GM10847 (cell line): Measurements from ENCODE around the gene CDK18.

ENCODE experiments used
- POLR2A ChIP-seq: IDR thresholded peaks from 2 replicates; pipeline ENCODE4 v1.6.1; 2011; ENCODE audit not compliant: insufficient read length; ENCODE audit errors: extremely low read depth

CDK18 gene

DNA sequence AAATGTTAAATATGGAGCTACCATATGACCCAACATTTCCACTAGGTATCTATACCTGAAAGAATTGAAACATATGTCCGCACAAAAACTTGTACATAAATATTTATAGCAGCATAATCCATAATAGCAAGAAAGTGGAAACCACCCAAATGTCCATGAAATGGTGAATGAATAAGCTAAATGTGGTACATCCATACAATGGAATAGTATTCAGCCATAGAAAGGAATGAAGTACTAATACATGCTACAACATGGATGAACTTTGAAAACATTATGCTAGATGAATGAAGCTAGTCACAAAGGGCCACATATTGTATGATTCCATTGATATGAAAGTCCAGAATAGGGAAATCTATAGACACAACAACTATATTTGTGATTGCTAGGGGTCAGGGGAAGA is 28.6 kb upstream of the CDK18 start:
- no peak for TF ChIP-seq POLR2A

DNA sequence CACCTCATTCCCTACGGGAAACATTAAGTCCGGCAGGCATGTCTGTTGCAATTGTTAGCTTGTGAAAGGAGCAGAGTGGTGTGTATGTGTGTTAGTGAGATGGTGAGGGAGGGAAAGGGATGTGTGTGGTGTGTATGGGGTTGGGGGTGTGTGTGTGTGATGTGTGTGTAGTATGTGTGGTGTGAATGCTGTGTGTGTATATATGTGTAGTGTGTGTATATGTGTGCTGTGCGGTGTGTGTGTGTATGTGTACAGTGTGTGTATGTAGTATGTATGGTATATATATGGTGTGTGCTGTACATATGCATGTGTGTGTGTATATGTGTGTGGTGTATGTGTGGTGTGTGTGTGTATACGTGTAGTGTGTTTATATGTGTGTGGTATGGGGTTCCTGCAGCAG is 27.8 kb upstream of the CDK18 start:
- no peak for TF ChIP-seq POLR2A

GRCh38 chr1:205477121-205477758 is 27.2 kb upstream of the CDK18 start:
- no peak for TF ChIP-seq POLR2A

GRCh38 chr1:205477759-205478247 is 26.7 kb upstream of the CDK18 start:
- TF ChIP-seq POLR2A = no peak

DNA sequence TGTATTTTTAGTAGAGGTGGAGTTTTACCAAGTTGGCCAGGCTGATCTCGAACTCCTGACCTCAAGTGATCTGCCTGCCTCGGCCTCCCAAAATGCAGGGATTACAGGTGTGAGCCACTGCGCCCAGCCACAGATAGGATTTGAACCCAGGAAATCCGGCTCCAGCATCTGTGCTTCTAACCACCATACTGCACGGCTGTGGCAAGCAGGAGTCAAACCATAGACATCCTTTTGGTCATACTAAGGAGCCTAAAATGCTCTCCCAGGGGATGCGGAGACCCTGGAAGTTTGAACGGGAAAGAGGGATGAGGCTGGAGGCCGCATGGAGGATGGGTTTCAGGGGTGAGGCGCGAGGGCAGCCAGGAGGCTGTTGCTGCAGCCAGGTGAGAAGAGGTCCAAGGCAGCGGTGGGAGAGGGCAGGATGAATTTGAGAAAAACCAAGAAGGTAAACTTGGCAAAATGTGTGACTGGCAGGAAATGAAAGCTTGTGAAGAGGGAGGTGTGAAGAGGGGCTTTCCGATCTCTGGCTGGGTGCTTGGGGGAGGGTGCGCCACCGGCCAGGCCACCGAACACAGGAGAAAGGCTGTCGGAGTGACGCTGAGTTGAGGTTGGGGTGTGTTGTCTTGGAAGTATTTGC is 24.0 kb upstream of the CDK18 start:
- no peak for TF ChIP-seq POLR2A

DNA sequence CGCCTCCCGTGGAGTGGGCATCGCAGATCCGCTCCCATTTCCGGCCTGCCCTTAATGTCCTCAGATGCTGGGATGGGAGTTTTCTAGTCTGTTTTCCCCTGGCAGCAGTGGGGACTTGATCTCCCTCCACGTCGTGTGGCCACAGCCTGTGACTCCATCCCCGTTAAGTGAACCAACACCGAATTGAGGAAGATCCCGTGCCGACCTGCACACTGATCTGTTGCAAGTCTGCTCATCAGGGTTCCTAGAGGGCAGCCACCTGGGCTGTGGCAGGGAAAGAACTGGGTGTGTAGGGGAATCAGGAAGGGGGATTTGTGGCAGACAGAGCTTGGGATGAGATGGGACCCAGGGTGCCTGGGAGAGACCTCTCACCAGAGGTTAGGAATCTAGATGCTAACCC is 23.3 kb upstream of the CDK18 start:
- no peak for TF ChIP-seq POLR2A

DNA sequence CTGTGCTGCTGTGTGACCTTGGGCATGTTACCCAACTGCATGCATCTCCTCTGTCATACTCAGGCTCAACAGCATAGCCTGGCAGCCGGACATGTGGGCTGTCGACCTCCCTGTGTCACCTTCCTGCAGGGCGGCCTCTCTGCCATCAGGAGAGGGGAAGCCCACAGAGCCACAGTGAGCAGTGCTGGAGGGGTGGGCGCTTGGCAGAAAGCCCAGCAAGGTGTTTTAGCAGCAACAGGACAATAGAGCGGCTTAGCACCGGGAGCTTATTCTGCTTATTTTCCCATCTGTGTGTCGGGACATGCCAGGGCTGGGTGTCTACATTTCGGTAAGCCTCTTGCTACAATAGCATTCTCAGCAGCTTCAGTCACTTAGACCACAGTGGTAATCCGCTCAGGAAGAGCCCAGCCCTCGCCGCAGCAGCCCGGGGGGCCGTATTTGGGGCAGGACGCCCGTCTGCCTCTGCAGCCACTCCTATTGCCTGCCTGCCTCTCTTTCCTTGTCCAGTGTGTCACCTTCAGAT is 22.8 kb upstream of the CDK18 start:
- no peak for TF ChIP-seq POLR2A

DNA sequence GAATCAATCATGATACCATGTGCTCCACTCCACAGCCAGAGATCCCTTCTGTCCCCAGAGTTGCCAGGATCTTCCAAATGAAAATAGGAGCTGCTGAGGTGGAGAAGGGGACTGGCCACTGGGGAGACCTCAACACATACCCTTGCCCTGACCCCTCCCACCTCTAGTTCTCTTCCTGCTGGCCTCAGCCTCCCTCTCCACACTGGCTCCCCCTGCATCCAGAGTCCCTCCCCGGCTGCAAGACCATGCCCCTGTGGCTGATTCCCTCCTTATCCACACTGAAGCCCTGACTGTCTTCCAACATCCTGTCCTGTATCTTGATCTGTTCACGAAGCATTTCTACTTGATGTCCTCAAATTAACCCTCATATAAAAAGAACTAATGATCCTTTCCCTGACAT is 21.1 kb upstream of the CDK18 start:
- TF ChIP-seq POLR2A = no peak

- TF ChIP-seq POLR2A = no peak
Measured at GRCh38 chr1:205484985-205485967, 19.2 kb upstream of the CDK18 start.

DNA sequence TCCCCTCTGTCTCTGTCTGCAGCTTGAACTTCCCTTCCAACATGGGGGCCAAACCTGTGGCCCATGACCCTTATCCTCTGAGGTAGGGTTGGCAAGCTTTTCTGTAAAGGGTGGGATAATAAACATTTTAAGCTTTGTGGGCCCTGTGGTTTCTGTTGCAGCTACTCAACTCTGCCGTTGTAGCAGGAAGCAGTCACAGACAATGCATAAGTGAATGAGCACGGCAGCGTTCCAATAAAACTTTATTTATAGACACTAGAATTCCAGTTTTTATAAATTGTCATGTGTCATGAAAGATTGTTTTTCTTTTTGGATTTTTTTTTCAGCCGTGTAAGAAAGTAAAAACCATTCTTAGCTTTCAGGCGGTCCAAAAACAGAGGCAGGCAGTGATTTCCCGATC is 18.2 kb upstream of the CDK18 start:
- no peak for TF ChIP-seq POLR2A

DNA sequence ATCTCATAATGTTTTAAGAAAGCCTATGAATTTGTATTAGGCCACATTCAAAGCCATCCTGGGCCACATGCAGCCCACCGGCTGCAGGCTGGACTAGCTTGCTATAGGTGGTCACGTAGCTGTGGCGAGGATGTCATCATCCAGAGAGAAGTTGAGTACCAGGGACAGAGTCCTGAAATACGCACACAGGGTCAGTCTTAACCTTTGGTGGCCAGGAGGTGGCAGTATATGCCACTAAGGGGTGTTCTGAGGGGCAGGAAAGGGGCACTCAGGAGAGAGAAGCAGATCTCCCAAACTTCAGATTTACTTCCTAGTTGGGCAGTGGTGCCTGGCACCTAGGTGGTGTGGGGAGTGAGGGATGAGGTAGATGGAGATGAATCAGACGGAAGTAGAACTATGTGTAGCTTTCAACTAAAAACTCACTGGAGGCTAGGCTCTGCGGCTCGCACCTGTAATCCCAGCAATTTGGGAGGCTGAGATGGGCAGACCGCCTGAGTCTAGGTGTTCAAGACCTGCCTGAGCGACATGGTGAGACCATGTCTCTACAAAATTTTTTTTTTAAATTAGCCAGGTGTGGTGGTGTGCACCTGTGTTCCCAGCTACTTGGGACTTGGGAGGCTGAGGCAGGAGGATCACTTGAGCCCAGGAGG is 16.3 kb upstream of the CDK18 start:
- TF ChIP-seq POLR2A = no peak

- TF ChIP-seq POLR2A = no peak
Measured at GRCh38 chr1:205491794-205492193, 12.7 kb upstream of the CDK18 start.

DNA sequence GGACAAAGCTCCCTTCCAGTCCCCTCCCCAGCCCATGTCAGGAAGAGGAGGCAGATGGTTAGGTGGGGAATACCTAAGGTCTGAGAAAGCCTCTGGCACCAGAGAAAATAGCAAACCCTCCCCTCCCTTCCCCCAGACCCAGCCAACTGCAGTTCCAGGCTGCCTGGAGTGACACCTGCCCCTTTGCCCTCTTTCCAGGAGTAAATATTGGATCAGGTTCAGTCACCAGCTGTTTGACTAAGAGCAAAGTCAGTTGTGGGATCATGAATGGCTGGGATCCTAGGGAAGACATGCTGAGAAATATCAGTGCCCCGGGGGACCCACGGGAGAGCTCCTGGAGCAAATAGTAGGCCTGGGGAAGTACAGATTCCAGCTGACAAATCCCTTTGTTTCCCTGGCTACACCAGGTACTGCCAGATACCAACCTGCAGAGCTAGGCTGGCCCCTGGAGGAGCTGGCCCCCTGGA is 12.2 kb upstream of the CDK18 start:
- no peak for TF ChIP-seq POLR2A

DNA sequence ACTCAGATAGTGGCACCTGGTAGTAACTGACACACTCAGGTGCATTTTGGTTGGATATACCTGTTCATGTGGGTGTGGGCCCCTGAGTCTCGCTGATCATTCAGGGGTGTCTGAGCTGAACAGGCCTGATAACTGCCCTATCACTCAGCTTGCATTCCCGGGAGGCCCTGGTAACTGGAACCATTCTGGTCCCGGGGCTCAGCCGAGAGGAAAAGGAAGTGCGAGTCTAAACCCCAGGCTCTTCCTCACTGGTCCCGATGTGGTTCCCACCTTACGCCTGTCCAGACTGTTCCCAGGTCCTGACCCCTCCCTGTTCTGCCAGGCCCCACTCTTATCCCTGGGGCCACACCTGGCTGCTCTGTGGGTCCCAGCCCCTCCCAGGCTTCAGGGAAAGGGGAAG is 11.7 kb upstream of the CDK18 start:
- TF ChIP-seq POLR2A = no peak

DNA sequence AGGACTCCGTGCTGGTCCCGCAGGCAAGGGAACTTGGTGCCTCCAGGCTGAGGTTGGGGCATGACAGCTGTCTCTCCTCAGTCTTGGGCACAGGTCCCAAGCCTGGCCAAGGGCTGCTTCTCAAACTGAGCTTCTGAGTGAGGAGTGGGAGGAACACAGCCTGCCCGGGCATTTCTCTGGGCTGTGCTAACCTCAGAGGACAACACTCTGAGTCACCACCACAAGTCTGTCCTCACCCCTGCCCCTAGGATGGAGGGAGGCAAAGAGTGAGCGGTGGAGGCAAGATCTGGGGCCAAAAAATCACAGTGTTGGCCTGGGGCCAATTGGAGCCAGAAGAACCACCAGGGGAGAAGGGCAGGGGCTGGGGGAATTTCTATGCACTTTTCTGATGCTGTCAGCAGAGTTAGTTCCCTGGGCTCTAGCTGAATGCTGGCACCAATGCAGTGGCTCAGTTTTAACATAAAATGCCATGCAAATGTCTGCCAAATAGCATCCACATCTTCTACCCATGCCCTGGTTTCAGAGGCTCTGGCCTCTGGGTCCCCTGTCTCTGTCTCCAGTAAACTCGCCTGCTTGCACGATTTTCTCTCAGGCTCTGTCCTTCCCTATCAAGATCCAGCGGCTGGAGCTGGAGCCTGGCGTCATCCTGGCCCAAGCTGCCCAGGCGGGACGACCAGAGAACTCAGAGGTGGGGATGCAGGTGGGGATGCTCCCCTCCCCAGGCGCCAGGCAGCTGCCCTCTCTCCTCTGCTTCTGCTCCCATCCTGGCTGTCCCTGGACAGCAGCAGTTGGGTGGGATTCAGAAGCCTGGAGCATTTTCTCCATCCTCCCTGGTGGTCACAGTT is 11.0 kb upstream of the CDK18 start:
- no peak for TF ChIP-seq POLR2A

DNA sequence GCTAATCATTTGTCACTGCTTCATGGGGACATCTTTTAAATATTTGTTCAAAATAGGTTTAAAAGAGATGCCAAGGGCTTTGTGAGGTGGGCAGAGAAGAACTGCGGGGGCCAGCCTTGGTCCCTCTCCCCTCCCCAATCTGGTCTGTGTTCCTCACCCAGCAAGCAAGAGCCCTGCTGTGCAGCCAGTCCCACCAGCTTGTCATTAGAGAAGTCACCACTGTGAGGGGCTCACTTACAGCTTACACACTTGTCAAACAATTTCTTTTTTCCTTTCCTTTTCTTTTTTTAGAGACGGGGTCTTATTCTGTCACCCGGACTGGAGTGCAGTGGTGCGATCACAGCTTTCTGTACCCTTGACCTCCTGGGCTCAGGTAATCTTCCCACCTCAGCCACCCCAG is 10.4 kb upstream of the CDK18 start:
- TF ChIP-seq POLR2A = no peak
